ENCODE data around the gene EXOC3.

EXOC3 gene

GRCh38 chr5:404666-405241 lies 38.2 kb upstream of the EXOC3 start:
- no peak for TF ChIP-seq CTCF (IDR thresholded peaks at IDR 0.05)

GRCh38 chr5:405421-405820 lies 37.6 kb upstream of the EXOC3 start:
- TF ChIP-seq CTCF (IDR thresholded peaks at IDR 0.05) = no peak

GRCh38 chr5:406041-406440 lies 36.9 kb upstream of the EXOC3 start:
- TF ChIP-seq CTCF (IDR thresholded peaks at IDR 0.05) = no peak

- no peak for TF ChIP-seq CTCF (IDR thresholded peaks at IDR 0.05)
Observed at GRCh38 chr5:407051-407450, 35.9 kb upstream of the EXOC3 start.

- no peak for TF ChIP-seq CTCF (IDR thresholded peaks at IDR 0.05)
Observed at GRCh38 chr5:407801-408268, 35.1 kb upstream of the EXOC3 start.

- no peak for TF ChIP-seq CTCF (IDR thresholded peaks at IDR 0.05)
Observed at GRCh38 chr5:410911-411517, 32.0 kb upstream of the EXOC3 start.

GRCh38 chr5:411728-412127 lies 31.2 kb upstream of the EXOC3 start:
- no peak for TF ChIP-seq CTCF (IDR thresholded peaks at IDR 0.05)

All from LNCAP (cell line).